Stimulated activated CD4-positive, alpha-beta T cell treated with anti-CD3 and anti-CD28 coated beads, Interleukin-15, amount 100 ng/mL, for 1 hour (primary cell): Measurements from ENCODE around the gene C16orf74.

Experiments
- DNase-seq, 2 donors: peaks; one replicate each; pipeline ENCODE4 v3.0.0-alpha.2; 2020; ENCODE audit warnings: low read depth in 1 of 2, low spot score in 1 of 2

Gene C16orf74

DNA sequence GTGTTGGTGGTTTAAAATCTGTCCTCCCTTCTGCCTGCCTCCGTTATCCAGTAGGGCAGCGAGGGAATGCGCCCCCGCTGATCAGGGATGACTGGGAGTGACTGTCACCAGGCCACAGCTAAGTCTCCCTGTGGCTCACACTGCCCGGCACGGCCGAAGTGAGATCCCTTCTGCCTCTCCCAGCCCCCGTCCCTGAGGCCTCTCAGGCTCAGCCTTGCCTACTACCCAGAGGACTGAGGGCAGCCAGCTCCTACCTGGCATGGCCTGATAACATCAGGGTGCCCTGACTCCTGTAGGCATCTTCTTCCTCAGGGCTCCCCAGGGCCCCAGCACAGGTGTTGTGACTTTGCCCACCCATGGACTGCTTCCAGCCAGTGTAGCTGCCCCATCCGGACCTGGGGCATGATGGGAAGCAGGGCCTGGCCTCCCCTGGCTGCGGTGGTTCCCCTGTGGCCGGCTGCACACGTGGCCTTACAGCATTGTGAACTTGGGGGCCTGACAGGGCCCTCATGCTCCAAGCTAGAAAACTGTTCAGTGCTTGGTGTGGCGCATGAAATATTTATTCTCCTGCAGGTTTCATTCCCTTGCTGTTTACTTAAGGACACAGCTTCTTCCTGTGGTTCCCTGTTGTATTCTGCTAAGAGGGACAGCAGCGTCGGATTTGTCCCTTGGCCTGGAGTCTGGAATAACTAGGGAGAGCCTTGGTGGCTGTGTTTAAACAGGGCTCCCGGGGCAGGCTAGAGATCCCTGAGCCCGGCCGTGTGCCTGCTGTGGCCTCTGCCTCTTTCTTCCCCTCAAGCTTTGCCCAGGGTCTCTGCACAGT lies 92.2 kb downstream of the C16orf74 start:
- DNase-seq = no peak

DNA sequence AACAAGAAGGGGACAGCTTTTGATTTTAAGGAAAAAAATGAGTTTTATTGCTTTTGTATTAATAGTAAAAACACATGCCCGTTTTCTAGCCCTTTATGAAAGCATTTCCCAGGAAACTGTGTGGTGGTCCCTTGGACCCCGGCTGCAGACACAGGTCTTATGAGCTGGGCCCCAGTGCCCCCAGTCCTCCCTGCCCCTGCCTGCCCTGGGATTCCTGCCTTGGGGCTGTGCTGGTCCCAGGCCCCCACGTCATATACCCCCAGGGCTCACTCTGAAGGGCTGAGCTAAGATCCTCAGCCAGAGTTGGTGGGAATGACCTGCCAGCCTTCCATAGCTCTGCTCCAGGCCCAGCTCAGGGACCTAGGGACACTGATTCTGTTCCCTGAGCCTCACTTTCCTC lies 92.9 kb downstream of the C16orf74 start:
- DNase-seq = no peak
